ENCODE results near the gene ANG.
"Not testable (repeated sequence)": the region's sequence is repeated elsewhere in the genome, so short reads cannot be mapped to it uniquely, and the experiment has no call there.

Gene ANG

DNA sequence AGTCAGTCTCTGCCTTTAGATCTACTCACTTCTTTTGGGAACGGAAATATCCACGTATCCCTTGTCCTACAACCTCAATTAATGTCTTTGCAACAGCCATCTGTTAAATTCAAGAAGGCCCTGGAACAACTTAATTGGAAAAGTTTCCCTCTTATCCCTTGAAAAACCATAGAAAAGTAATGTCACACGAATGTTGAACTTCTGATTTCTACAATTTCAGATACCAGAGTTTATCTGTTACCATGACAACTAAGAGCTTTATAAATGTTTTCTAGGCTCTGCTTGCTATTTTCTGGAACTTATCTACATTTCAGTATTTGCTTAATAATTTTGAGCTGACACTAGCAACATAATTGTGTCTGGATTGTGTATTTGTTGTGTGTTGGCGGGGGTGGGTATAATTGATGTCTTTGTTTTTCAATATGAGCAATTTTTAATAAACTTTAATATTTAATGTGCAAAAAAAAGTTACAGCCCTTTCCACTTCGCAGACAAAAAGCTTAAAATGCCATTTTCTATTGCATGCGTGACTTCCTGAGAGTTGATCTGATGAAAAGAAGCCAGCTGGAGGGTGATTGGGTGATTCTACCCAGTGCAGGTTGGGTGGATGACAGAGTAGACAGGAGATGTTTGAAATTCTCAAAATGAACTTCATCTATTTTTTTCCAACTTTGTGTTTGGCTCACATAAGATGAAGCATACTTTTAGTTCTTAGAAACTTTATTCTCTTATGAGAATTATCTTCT lies 45.3 kb downstream of the ANG start:
- Histone ChIP-seq H3K36me3 (replicated peaks) (no peaks in the 10 kb centered on the region), H3K27ac (no peak overlapping the region), H3K27me3 (replicated peaks) (no peaks in the 10 kb centered on the region), H3K4me3 (ENCODE audit: low read depth, low read length) (no peak overlapping the region)
- TF ChIP-seq, protein P1, sequence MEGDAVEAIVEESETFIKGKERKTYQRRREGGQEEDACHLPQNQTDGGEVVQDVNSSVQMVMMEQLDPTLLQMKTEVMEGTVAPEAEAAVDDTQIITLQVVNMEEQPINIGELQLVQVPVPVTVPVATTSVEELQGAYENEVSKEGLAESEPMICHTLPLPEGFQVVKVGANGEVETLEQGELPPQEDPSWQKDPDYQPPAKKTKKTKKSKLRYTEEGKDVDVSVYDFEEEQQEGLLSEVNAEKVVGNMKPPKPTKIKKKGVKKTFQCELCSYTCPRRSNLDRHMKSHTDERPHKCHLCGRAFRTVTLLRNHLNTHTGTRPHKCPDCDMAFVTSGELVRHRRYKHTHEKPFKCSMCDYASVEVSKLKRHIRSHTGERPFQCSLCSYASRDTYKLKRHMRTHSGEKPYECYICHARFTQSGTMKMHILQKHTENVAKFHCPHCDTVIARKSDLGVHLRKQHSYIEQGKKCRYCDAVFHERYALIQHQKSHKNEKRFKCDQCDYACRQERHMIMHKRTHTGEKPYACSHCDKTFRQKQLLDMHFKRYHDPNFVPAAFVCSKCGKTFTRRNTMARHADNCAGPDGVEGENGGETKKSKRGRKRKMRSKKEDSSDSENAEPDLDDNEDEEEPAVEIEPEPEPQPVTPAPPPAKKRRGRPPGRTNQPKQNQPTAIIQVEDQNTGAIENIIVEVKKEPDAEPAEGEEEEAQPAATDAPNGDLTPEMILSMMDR (IDR thresholded peaks at IDR 0.05; ENCODE audit: low read depth, low read length, missing control alignments) = no peak
- DNase-seq = no peak
- in situ Hi-C loops (cut with HindIII; ENCODE audit: low pct_ligation_motif_present, low sequenced_read_pairs) = no loop called here

DNA sequence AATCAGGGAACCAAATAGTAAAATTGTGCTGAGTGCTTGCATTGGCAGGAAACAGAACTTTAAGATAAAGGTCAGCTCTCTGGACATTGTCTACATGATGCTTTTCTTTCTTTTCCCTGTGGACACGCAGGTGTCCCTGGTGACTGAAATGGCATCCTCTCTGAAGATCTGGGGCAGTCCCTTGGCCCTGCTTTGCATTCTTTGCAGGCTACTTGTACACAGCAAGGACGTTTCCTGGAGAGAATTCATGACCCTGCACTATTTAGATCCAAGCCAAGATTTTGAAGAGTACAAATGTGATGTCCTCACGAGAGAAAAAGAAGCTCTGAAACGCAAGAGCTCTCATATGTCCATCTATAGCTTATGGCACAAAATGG lies 45.9 kb downstream of the ANG start:
- no peak overlapping the region for H3K27ac ChIP-seq
- no peaks in the 10 kb centered on the region for H3K27me3 ChIP-seq (replicated peaks)
- in situ Hi-C loops (cut with HindIII; ENCODE audit: low pct_ligation_motif_present, low sequenced_read_pairs) = no loop called here
- H3K36me3 ChIP-seq (replicated peaks) = no peaks in the 10 kb centered on the region
- no peak overlapping the region for H3K4me3 ChIP-seq (ENCODE audit: low read depth, low read length)
- TF ChIP-seq, protein P1 (IDR thresholded peaks at IDR 0.05; ENCODE audit: low read depth, low read length, missing control alignments) = no peak
- no peak for DNase-seq

DNA sequence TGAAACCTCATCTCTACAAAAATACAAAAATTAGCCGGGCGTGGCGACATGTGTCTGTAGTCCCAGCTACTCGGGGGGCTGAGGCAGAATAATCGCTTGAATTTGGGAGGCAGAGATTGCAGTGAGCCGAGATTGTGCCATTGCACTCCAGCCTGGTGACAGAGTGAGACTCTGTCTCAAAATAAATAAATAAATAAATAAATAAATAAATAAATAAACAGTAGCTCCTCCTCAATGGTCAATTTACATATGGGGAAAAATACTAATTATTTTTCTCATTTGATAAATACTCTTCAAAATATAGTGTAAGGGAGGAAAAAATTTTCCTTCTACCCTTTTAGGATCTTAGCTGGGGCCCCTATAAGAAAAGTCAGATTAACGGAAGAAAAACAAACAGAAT lies 49.7 kb downstream of the ANG start:
- in situ Hi-C loops (cut with HindIII; ENCODE audit: low pct_ligation_motif_present, low sequenced_read_pairs) = not testable (repeated sequence)

DNA sequence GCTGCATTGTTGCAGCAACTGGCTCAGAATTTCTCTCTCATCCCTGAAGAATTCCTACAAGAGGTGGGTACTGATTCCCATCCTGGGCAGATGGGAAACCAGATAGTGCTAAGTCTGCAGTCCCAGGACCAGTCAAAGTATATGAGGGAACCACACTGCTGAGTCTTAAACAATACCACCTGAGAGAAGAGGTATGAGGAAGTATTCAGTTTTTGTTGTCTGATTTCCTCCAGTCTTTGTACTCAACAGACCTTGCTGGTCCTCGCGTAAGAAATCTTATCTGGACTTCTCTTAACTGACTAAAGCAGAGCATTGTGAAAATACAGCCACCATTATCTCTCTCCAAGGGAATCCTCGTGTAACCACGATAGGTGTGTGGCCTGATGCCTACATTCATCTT lies 53.6 kb downstream of the ANG start:
- Histone ChIP-seq H3K36me3 (replicated peaks) (no peaks in the 10 kb centered on the region), H3K27me3 (replicated peaks) (no peaks in the 10 kb centered on the region), H3K4me3 (ENCODE audit: low read depth, low read length) (no peak overlapping the region), H3K27ac (no peak overlapping the region)
- TF ChIP-seq, protein P1 (IDR thresholded peaks at IDR 0.05; ENCODE audit: low read depth, low read length, missing control alignments) = no peak
- in situ Hi-C loops (cut with HindIII; ENCODE audit: low pct_ligation_motif_present, low sequenced_read_pairs) = no loop called here
- no peak for DNase-seq

More for the DNA sequence above, 49.7 kb downstream of the ANG start:
- not testable (repeated sequence) for H3K27ac ChIP-seq; DNase-seq; H3K4me3 ChIP-seq (ENCODE audit: low read depth, low read length); H3K36me3 ChIP-seq (replicated peaks); H3K27me3 ChIP-seq (replicated peaks)

DNA sequence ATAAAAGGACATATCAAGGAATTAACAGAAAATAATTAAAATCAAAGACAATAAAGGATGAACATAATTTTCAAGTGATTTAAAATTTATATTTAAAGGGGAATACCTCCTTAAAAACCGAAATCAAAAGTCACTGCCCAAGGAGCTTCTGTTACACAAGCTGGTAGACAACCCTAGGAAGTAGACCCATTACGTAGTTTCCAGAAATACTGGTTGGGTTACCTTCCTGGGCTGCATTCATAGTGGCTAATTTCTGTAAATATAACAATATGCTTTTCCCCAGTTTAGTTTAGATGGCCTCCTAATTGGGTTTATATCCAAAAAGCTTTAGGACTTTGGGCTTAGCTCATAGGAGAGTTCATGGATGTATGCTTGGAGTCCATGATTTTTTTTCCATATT lies 55.0 kb downstream of the ANG start:
- in situ Hi-C loops (cut with HindIII; ENCODE audit: low pct_ligation_motif_present, low sequenced_read_pairs) = no loop called here
- H3K36me3 ChIP-seq (replicated peaks) = no peaks in the 10 kb centered on the region
- no peak overlapping the region for H3K4me3 ChIP-seq (ENCODE audit: low read depth, low read length)
- H3K27ac ChIP-seq = no peak overlapping the region
- no peak for DNase-seq
- no peaks in the 10 kb centered on the region for H3K27me3 ChIP-seq (replicated peaks)
- TF ChIP-seq, protein P1 (IDR thresholded peaks at IDR 0.05; ENCODE audit: low read depth, low read length, missing control alignments) = no peak
